ENCODE data around the gene VTN. TPM values are rescaled to one million over a fixed set of nuclear protein-coding genes. Genes with fewer than 3 reads are reported as not detected.
A peak's percentile ranks its signal among the peaks of the same experiment; 100 is the strongest.

The VTN gene
- total and polyA plus RNA-seq, 2 experiments from 2014 or later: 0.16 TPM; not detected in 1

- no peak for TF ChIP-seq ZNF462 (CRISPR knock-in tag; IDR thresholded peaks at IDR 0.05)
- TF ChIP-seq, protein P1, sequence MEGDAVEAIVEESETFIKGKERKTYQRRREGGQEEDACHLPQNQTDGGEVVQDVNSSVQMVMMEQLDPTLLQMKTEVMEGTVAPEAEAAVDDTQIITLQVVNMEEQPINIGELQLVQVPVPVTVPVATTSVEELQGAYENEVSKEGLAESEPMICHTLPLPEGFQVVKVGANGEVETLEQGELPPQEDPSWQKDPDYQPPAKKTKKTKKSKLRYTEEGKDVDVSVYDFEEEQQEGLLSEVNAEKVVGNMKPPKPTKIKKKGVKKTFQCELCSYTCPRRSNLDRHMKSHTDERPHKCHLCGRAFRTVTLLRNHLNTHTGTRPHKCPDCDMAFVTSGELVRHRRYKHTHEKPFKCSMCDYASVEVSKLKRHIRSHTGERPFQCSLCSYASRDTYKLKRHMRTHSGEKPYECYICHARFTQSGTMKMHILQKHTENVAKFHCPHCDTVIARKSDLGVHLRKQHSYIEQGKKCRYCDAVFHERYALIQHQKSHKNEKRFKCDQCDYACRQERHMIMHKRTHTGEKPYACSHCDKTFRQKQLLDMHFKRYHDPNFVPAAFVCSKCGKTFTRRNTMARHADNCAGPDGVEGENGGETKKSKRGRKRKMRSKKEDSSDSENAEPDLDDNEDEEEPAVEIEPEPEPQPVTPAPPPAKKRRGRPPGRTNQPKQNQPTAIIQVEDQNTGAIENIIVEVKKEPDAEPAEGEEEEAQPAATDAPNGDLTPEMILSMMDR (conservative IDR thresholded peaks at IDR 0.05; ENCODE audit: low read depth in 2 of 2): no peak
- no peak for TF ChIP-seq STAT1 (IDR thresholded peaks at IDR 0.05; ENCODE audit: unreplicated experiment)
- no peak for TF ChIP-seq NANOG (IDR thresholded peaks at IDR 0.05; ENCODE audit: borderline replicate concordance)
- no peak for TF ChIP-seq EZH2 (IDR thresholded peaks at IDR 0.05; ENCODE audit: low read depth, unreplicated experiment)
- TF ChIP-seq ZNF331 (CRISPR knock-in tag; IDR thresholded peaks at IDR 0.05; ENCODE audit: low read depth): no peak
- no peak for TF ChIP-seq JUNB (IDR thresholded peaks at IDR 0.05; ENCODE audit: unreplicated experiment)
Measured at GRCh38 chr17:28363186-28363585, 6.9 kb downstream of the VTN start (continued).

DNA sequence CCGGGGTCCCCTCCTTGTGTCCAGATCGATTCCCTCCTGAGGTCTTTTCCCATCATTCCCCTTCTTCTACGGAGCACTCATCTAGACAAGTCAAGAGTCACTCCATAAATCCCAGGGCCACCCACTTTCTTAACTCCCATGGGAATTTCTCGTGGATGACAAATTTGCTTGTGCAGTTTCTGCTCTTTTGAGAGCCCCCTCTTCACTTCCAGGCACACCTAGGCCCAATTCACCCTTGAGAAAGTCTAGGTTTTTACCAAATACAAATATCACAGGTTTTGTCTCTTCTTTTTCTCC, 12.3 kb downstream of the VTN start:
- no peak for ATAC-seq
- peak overlapping the region; percentile 89 for H3K4me2 ChIP-seq
- TF ChIP-seq CREB1 (CRISPR knock-in tag; IDR thresholded peaks at IDR 0.05; ENCODE audit: low read depth): no peak
- TF ChIP-seq, protein P2, sequence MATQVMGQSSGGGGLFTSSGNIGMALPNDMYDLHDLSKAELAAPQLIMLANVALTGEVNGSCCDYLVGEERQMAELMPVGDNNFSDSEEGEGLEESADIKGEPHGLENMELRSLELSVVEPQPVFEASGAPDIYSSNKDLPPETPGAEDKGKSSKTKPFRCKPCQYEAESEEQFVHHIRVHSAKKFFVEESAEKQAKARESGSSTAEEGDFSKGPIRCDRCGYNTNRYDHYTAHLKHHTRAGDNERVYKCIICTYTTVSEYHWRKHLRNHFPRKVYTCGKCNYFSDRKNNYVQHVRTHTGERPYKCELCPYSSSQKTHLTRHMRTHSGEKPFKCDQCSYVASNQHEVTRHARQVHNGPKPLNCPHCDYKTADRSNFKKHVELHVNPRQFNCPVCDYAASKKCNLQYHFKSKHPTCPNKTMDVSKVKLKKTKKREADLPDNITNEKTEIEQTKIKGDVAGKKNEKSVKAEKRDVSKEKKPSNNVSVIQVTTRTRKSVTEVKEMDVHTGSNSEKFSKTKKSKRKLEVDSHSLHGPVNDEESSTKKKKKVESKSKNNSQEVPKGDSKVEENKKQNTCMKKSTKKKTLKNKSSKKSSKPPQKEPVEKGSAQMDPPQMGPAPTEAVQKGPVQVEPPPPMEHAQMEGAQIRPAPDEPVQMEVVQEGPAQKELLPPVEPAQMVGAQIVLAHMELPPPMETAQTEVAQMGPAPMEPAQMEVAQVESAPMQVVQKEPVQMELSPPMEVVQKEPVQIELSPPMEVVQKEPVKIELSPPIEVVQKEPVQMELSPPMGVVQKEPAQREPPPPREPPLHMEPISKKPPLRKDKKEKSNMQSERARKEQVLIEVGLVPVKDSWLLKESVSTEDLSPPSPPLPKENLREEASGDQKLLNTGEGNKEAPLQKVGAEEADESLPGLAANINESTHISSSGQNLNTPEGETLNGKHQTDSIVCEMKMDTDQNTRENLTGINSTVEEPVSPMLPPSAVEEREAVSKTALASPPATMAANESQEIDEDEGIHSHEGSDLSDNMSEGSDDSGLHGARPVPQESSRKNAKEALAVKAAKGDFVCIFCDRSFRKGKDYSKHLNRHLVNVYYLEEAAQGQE (IDR thresholded peaks at IDR 0.05; ENCODE audit: unreplicated experiment): no peak
- no peak for TF ChIP-seq NANOG (IDR thresholded peaks at IDR 0.05; ENCODE audit: borderline replicate concordance)
- TF ChIP-seq ZNF331 (CRISPR knock-in tag; IDR thresholded peaks at IDR 0.05; ENCODE audit: low read depth): no peak

More for the DNA sequence above, 12.3 kb downstream of the VTN start:
- Mint-ChIP-seq H3K27me3 (ENCODE audit: insufficient read depth, low read depth, poor library complexity) (peaks cover 6% of the 10 kb centered on the region), H3K4me3 (peak overlapping the region; percentile 94), H3K36me3 (ENCODE audit: low read depth) (peaks cover 68% of the 10 kb centered on the region), H3K9me3 (no peaks in the 10 kb centered on the region; the same call in 2 of the 3 replicates), H3K4me1 (peaks cover 14% of the 10 kb centered on the region), H3K27ac (peak overlapping the region; percentile 93)
- peaks cover 17% of the 10 kb centered on the region for H3K36me3 ChIP-seq (ENCODE audit: insufficient read depth)
- H2AFZ ChIP-seq: peak overlapping the region; percentile 89; the same call in 1 of the 2 replicates
- peaks cover 13% of the 10 kb centered on the region for H3K4me1 ChIP-seq (ENCODE audit: insufficient read depth)
- H3F3A ChIP-seq (replicated peaks; ENCODE audit: low read depth): no peaks in the 10 kb centered on the region; the same call in 1 of the 2 replicates
- no peaks in the 10 kb centered on the region for H3K27me3 ChIP-seq (ENCODE audit: insufficient read depth)
- no peaks in the 10 kb centered on the region; the same call in 1 of the 2 replicates for H4K20me1 ChIP-seq (replicated peaks; ENCODE audit: insufficient read depth)
- peak overlapping the region; percentile 83 for H3K27ac ChIP-seq (ENCODE audit: low read depth)
- peak overlapping the region; percentile 89 for H3K4me3 ChIP-seq
- no peak for DNase-seq (ENCODE audit: low spot score)
- H3K9me2 ChIP-seq (ENCODE audit: insufficient read depth): no peaks in the 10 kb centered on the region
- peaks cover 24% of the 10 kb centered on the region for H3K79me2 ChIP-seq (replicated peaks; ENCODE audit: insufficient read depth)

Measured in GM23338 (cell line).